MG63 (cell line): ENCODE data around the gene TNS1. TPM values are rescaled to one million over a fixed set of nuclear protein-coding genes. Genes with fewer than 3 reads are reported as not detected.

Experiments used
- DNase-seq: peaks from one replicate; pipeline ENCODE4 v3.0.0-alpha.2; 2020
- H3K27me3 ChIP-seq: fragments of 250-450 bp; sonication (Bioruptor Pico); 2 replicates; pipeline ENCODE4 v1.5.1; 2020; ENCODE audit warnings: mild to moderate bottlenecking, moderate library complexity
- H3K36me3 ChIP-seq: fragments of 250-450 bp; sonication (Bioruptor Pico); 2 replicates; pipeline ENCODE4 v1.5.1; 2020; ENCODE audit warnings: mild to moderate bottlenecking, moderate library complexity
- H3K4me3 ChIP-seq: fragments of 250-450 bp; sonication (Bioruptor Pico); 2 replicates; pipeline ENCODE4 v1.5.1; 2020; ENCODE audit warnings: mild to moderate bottlenecking, moderate library complexity
- H3K9me3 ChIP-seq: fragments of 250-450 bp; sonication (Bioruptor Pico); 2 replicates; pipeline ENCODE4 v1.5.1; 2020; ENCODE audit warnings: mild to moderate bottlenecking, moderate library complexity
- total RNA-seq: library from RNA; depleted of rRNA; stranded (reverse); fragments of >200 nt; shearing (Covaris generic); gene quantifications from 2 replicates; pipeline ENCODE4 v1.2.3, GENCODE V29; 2014; ENCODE audit warnings: low replicate concordance

The TNS1 gene
- total RNA-seq, 1 experiment from 2014 or later, result 17.6 TPM

DNA sequence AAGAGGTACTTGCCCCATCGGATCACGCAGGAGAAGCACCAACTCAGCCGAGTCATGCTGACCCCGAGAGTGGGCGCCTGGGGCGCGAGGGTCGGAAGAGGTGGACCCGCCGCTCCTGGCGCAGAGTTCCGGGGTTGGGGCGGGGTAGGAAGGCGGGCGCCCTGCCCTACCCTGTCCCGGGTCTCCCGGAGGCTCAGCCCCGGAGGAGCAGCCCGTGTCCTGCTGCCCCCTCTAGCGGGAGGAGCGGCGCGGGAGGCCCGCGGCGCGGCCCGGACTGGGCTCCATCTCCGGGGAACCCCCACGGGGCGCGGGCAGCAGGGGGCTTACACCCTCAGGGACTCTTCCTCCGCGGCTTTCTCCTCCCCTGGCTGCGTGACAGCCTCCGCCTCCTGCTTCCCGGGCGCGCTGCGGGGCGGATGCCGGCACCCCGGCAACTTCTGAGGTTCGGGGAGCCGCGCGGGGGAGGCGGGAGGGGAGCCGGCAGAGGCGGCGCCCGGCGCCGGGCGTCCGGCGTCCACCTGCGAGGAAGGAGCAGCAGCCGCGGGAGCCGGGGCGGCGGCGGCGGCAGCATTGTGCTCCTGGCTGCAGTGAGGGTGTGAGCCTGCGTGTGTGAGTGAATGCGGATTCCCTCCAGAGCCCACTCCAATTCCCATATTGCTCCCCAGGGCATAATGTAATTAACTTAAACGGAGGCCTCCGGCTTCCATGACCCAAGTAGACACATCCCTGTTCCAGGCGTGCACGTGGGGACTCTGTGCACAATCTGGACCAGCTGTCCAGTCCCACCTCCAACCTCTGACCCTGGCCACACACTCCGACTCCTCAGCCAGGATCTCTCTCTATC is 7.6 kb upstream of the TNS1 start:
- DNase-seq, result peak; percentile 53
- Histone ChIP-seq H3K27me3 (no peaks in the 10 kb centered on the region), H3K9me3 (no peaks in the 10 kb centered on the region), H3K36me3 (no peaks in the 10 kb centered on the region), H3K4me3 (peak overlapping the region; percentile 52)

GRCh38 chr2:218009765-218010139 is 7.0 kb upstream of the TNS1 start:
- no peaks in the 10 kb centered on the region for H3K36me3 ChIP-seq
- no peak for DNase-seq
- no peaks in the 10 kb centered on the region for H3K27me3 ChIP-seq
- H3K4me3 ChIP-seq, result peak overlapping the region; percentile 52
- no peaks in the 10 kb centered on the region for H3K9me3 ChIP-seq

GRCh38 chr2:218009231-218009630 is 6.4 kb upstream of the TNS1 start:
- Histone ChIP-seq H3K27me3 (no peaks in the 10 kb centered on the region), H3K4me3 (no peak overlapping the region; the same call in 1 of the 2 replicates), H3K9me3 (no peaks in the 10 kb centered on the region), H3K36me3 (no peaks in the 10 kb centered on the region)
- no peak for DNase-seq

DNA sequence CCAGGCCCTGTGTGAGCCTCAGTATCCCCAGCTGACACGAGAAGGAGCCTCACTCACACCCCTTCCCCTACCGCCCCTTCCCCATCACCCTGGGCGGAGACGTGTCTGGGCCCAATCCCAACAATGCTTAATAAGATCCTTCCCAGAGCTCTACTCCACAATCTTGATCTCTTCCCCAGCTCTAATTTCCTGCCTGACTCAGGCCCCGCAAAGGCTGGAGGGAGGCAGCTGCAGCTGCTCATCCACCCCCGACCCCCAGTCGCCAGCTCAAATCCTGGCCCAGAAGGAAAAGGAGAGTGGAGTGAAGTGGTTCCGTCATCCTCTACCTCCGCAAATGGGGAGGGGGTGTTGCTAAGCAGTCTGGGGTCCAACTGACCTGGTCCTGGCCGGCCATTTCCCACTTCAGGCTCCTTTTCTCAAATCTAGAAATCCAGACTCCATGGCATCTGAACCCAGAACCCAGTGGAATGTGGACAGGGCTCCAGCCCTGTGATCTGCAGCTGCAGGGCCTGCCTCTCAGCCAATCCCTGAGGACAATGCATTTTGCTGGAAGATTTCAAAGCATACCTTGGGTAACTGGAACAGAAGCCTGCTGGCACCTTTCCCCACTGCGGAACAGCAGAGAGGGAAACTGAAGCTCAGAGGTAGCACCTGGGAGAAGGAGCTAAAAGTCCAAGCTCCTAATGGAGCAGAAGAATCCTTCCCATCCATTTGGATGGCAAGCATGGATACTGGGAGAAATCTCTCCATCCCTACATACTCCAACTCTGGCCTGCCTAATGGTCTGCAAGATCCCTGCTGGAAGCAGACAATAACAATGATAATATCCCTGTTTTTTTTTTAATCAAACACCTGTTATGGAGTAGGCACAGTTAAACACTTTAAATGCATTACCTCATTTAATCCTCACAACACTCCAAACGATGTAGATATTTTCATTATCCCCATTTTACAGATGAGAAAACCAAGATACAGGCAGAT is 5.6 kb upstream of the TNS1 start:
- Histone ChIP-seq H3K9me3 (no peaks in the 10 kb centered on the region), H3K27me3 (no peaks in the 10 kb centered on the region), H3K36me3 (no peaks in the 10 kb centered on the region), H3K4me3 (no peak overlapping the region)
- DNase-seq, result peak; percentile 63

GRCh38 chr2:218006741-218007140 is 3.9 kb upstream of the TNS1 start:
- no peaks in the 10 kb centered on the region for H3K9me3 ChIP-seq
- DNase-seq, result peak; percentile 67
- H3K4me3 ChIP-seq, result no peak overlapping the region
- peaks cover 2% of the 10 kb centered on the region; the same call in 1 of the 2 replicates for H3K36me3 ChIP-seq
- H3K27me3 ChIP-seq, result no peaks in the 10 kb centered on the region

- peak; percentile 57 for DNase-seq
- Histone ChIP-seq H3K9me3 (no peaks in the 10 kb centered on the region), H3K27me3 (no peaks in the 10 kb centered on the region), H3K4me3 (no peak overlapping the region), H3K36me3 (peaks cover 2% of the 10 kb centered on the region; the same call in 1 of the 2 replicates)
These were observed 2.7 kb upstream of the TNS1 start for GRCh38 chr2:218005486-218005885.

DNA sequence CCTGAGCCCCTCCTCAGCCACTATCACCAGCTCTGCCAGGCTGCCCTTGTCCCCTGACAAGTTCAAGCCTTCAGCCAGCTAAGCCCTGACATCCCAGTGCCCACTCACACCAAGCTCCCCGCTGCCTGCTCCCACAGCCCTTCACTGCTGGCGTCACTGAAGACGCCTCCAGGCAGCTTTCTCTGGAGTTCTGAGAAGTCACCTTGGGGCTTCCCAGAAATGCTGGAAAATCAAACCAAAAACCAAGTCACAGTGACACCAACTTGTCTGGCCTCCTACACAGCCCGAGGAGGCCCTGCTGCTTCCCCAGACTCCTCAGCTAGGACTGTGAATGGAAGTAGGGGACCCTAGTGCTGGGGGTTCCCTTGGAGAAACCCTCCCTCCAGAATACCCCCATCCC is 2.2 kb upstream of the TNS1 start:
- no peak for DNase-seq
- Histone ChIP-seq H3K9me3 (no peaks in the 10 kb centered on the region), H3K36me3 (peaks cover 2% of the 10 kb centered on the region; the same call in 1 of the 2 replicates), H3K27me3 (no peaks in the 10 kb centered on the region), H3K4me3 (no peak overlapping the region)

DNA sequence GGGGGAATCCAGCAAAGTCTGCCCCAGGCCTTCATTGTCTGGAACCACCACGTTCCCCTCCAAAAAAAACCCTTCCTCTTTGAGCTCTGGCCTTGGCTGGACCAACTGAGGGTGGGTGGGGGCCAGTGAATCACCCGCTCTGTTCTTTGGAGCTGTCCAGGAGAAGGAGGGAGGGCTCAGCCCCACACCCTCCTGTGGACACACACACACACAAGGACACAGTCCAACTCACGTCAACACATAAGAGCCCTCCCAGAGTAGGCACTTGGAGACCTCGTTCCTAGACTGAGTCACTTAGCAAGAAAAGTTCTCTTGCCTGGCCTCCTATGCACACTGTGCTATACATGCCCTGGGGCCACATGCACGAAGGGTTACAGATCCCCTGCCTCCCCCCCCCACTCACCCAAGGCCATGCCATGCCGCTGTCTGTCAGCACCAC is 1.2 kb upstream of the TNS1 start:
- DNase-seq, result peak; percentile 96
- Histone ChIP-seq H3K9me3 (no peaks in the 10 kb centered on the region), H3K4me3 (no peak overlapping the region), H3K36me3 (peaks cover 2% of the 10 kb centered on the region; the same call in 1 of the 2 replicates), H3K27me3 (no peaks in the 10 kb centered on the region)

- H3K36me3 ChIP-seq, result peaks cover 2% of the 10 kb centered on the region; the same call in 1 of the 2 replicates
- H3K27me3 ChIP-seq, result no peaks in the 10 kb centered on the region
- peak; percentile 74 for DNase-seq
- H3K4me3 ChIP-seq, result peak overlapping the region; percentile 65
- no peaks in the 10 kb centered on the region for H3K9me3 ChIP-seq
These were observed 618 bp upstream of the TNS1 start for GRCh38 chr2:218003281-218003944.

GRCh38 chr2:218002143-218002844 is 501 bp downstream of the TNS1 start:
- peak overlapping the region; percentile 65 for H3K4me3 ChIP-seq

DNA sequence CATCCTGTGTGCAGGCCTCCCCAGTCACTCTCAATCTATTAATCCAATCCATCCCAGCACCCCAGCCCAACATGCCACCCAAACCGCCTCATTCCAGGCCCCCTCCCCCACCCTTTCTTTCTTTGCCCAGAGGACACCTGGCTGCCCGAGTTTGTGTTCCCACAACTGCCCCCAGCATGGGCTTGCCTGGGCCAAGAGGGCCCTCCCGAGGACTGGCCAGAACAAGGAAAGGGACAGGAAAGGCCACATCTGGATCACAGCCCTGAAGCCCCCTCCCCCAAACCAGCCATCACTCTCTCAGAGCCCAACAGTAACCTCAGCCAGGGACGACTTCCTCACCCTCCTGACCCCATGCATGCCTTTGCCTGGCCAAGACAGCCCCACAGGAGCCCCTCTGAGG is 1.2 kb downstream of the TNS1 start:
- H3K9me3 ChIP-seq, result no peaks in the 10 kb centered on the region
- no peaks in the 10 kb centered on the region for H3K27me3 ChIP-seq
- DNase-seq, result no peak
- H3K4me3 ChIP-seq, result peak overlapping the region; percentile 65
- peaks cover 14% of the 10 kb centered on the region for H3K36me3 ChIP-seq

More at GRCh38 chr2:218002143-218002844, 501 bp downstream of the TNS1 start:
- Histone ChIP-seq H3K27me3 (no peaks in the 10 kb centered on the region), H3K36me3 (peaks cover 9% of the 10 kb centered on the region), H3K9me3 (no peaks in the 10 kb centered on the region)
- no peak for DNase-seq

DNA sequence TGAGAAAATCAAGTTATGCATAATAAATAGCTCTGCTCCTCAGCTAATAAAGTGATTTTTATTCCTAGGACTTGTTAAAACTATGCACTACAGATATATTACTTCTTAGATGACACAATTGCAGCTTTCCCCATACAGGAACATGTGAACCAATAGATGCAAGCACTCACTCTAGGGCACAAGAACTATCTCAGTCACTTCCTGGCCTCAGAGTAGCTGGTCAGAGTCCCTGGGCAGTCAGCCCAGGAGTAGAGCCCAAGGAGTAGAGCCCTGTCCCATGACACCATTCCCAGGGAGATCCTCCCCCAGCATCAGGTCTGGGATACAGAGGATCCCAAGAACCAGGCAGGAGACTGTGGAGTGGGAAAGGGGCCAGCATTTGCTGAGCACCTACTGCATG is 2.7 kb downstream of the TNS1 start:
- Histone ChIP-seq H3K27me3 (no peaks in the 10 kb centered on the region), H3K9me3 (no peaks in the 10 kb centered on the region), H3K36me3 (peaks cover 14% of the 10 kb centered on the region), H3K4me3 (no peak overlapping the region)
- peak; percentile 82 for DNase-seq

DNA sequence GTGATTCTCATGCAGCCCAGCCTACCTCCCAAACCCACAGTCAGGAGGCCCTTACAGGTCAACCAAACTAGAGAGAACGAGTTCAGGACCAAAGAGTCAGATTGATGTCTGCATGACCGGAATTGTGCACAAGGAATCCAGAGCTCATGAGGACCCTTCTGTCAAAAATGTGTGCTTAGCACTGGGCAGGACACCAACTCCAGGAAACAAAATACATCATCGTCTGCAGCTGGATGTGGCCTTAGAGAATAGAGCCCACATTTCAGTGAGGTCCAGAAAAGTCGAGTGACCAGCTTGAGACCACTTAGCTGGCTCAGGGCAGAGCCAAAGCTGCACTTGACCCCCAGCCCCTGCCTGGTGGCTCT is 3.2 kb downstream of the TNS1 start:
- no peak overlapping the region for H3K4me3 ChIP-seq
- DNase-seq, result no peak
- H3K9me3 ChIP-seq, result no peaks in the 10 kb centered on the region
- no peaks in the 10 kb centered on the region for H3K27me3 ChIP-seq
- peaks cover 19% of the 10 kb centered on the region for H3K36me3 ChIP-seq

DNA sequence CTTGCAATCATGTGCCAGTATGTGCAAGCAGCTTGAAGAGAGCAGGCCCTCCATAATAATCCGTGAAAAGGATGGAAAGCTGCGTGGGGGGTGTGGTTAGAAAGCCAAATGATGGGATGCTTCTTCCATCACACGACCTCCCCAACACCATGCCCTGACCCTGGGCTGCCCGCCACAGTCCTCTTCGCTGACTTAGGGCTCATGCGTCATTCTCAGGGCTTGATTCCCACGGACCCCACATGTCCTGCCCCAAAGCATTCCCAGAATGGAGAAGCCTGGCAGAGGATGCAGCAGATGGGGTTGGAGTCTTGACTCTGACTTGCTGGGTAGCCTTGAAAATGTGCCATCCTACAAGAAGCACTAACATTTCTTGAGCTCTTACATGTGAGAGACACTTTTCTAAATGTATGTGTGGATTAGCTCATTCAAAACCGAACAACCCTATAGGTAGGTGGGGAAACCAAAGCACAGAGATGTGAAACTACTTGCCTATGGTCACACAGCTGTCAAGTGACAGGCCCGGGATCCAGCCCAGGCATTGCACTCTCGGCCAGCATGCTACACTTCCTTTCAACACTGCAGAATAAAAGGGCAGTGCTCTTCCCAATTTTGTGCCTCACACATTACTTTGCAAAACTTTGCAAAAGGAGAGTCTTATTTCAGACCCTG is 3.7 kb downstream of the TNS1 start:
- H3K27me3 ChIP-seq, result no peaks in the 10 kb centered on the region
- H3K9me3 ChIP-seq, result no peaks in the 10 kb centered on the region
- H3K4me3 ChIP-seq, result no peak overlapping the region
- DNase-seq, result no peak
- peaks cover 24% of the 10 kb centered on the region for H3K36me3 ChIP-seq

GRCh38 chr2:217997510-217997909 is 5.3 kb downstream of the TNS1 start:
- Histone ChIP-seq H3K36me3 (peaks cover 40% of the 10 kb centered on the region), H3K4me3 (no peak overlapping the region), H3K27me3 (no peaks in the 10 kb centered on the region), H3K9me3 (no peaks in the 10 kb centered on the region)
- DNase-seq, result no peak

GRCh38 chr2:217996361-217996760 is 6.4 kb downstream of the TNS1 start:
- Histone ChIP-seq H3K36me3 (peaks cover 41% of the 10 kb centered on the region), H3K4me3 (no peak overlapping the region), H3K27me3 (no peaks in the 10 kb centered on the region), H3K9me3 (no peaks in the 10 kb centered on the region)
- peak; percentile 90 for DNase-seq
